ENCODE measurements around the gene GPM6B. TPM values are rescaled to one million over a fixed set of nuclear protein-coding genes. Genes with fewer than 3 reads are reported as not detected.

Gene GPM6B
- total and polyA plus RNA-seq, 5 donors from 2014 or later = 0.24 to 0.67 (median 0.34) TPM; not detected in 1

GRCh38 chrX:13794417-13794816, 22.5 kb downstream of the GPM6B start:
- H3K27me3 Mint-ChIP-seq = peaks cover 4% of the 10 kb centered on the region
- Histone ChIP-seq H3K27me3 (ENCODE audit: control insufficient read depth, insufficient read depth, low read length) (no peaks in the 10 kb centered on the region), H3K9me3 (ENCODE audit: control insufficient read depth in 2 of 2, low read length in 2 of 2) (no peaks in the 10 kb centered on the region), H3K4me3 (ENCODE audit: low read depth, low read length) (no peak overlapping the region), H3K36me3 (ENCODE audit: control insufficient read depth, insufficient read depth, low read length) (no peaks in the 10 kb centered on the region), H3K27ac (ENCODE audit: insufficient read depth, low read length, poor library complexity, severe bottlenecking) (no peak overlapping the region), H3K4me1 (ENCODE audit: control insufficient read depth, insufficient read depth, low read length, poor library complexity, severe bottlenecking) (no peaks in the 10 kb centered on the region)
- no peaks in the 10 kb centered on the region for H3K36me3 Mint-ChIP-seq
- H3K9me3 Mint-ChIP-seq = peaks cover 0 to 4% (median 0%) of the 10 kb centered on the region in 7 donors
- H3K27ac Mint-ChIP-seq = no peak overlapping the region
- H3K4me3 Mint-ChIP-seq = no peak overlapping the region
- H3K4me1 Mint-ChIP-seq = no peaks in the 10 kb centered on the region
- ATAC-seq (ENCODE audit: low read depth in 2 of 2) (no peak), DNase-seq (no peak)

- no peak overlapping the region for H3K27ac ChIP-seq (ENCODE audit: insufficient read depth, low read length, poor library complexity, severe bottlenecking)
- Mint-ChIP-seq H3K9me3 (peaks cover 0 to 4% (median 0%) of the 10 kb centered on the region in 7 donors), H3K4me3 (no peak overlapping the region), H3K27ac (no peak overlapping the region), H3K27me3 (peaks cover 4% of the 10 kb centered on the region), H3K4me1 (no peaks in the 10 kb centered on the region), H3K36me3 (no peaks in the 10 kb centered on the region)
- ATAC-seq (ENCODE audit: low read depth in 2 of 2) (no peak), DNase-seq (no peak)
- no peaks in the 10 kb centered on the region for H3K4me1 ChIP-seq (ENCODE audit: control insufficient read depth, insufficient read depth, low read length, poor library complexity, severe bottlenecking)
- H3K27me3 ChIP-seq (ENCODE audit: control insufficient read depth, insufficient read depth, low read length) = no peaks in the 10 kb centered on the region
- H3K9me3 ChIP-seq (ENCODE audit: control insufficient read depth in 2 of 2, low read length in 2 of 2) = no peaks in the 10 kb centered on the region
- H3K4me3 ChIP-seq (ENCODE audit: low read depth, low read length) = no peak overlapping the region
- H3K36me3 ChIP-seq (ENCODE audit: control insufficient read depth, insufficient read depth, low read length) = no peaks in the 10 kb centered on the region
Observed at GRCh38 chrX:13793897-13794296, 23.0 kb downstream of the GPM6B start.

- peaks cover 4% of the 10 kb centered on the region for H3K27me3 Mint-ChIP-seq
- DNase-seq (no peak), ATAC-seq (ENCODE audit: low read depth in 2 of 2) (no peak)
- Histone ChIP-seq H3K36me3 (ENCODE audit: control insufficient read depth, insufficient read depth, low read length) (no peaks in the 10 kb centered on the region), H3K27me3 (ENCODE audit: control insufficient read depth, insufficient read depth, low read length) (no peaks in the 10 kb centered on the region), H3K4me3 (ENCODE audit: low read depth, low read length) (no peak overlapping the region), H3K27ac (ENCODE audit: insufficient read depth, low read length, poor library complexity, severe bottlenecking) (no peak overlapping the region), H3K4me1 (ENCODE audit: control insufficient read depth, insufficient read depth, low read length, poor library complexity, severe bottlenecking) (no peaks in the 10 kb centered on the region), H3K9me3 (ENCODE audit: control insufficient read depth in 2 of 2, low read length in 2 of 2) (no peaks in the 10 kb centered on the region)
- no peaks in the 10 kb centered on the region for H3K36me3 Mint-ChIP-seq
- H3K27ac Mint-ChIP-seq = no peak overlapping the region
- H3K4me3 Mint-ChIP-seq = no peak overlapping the region
- no peaks in the 10 kb centered on the region for H3K9me3 Mint-ChIP-seq
- H3K4me1 Mint-ChIP-seq = no peaks in the 10 kb centered on the region
Observed at GRCh38 chrX:13791559-13791958, 25.3 kb downstream of the GPM6B start.

GRCh38 chrX:13791145-13791544, 25.7 kb downstream of the GPM6B start:
- no peak for ATAC-seq (ENCODE audit: low read depth in 2 of 2)
- Histone ChIP-seq H3K9me3 (ENCODE audit: control insufficient read depth in 2 of 2, low read length in 2 of 2) (no peaks in the 10 kb centered on the region), H3K36me3 (ENCODE audit: control insufficient read depth, insufficient read depth, low read length) (no peaks in the 10 kb centered on the region), H3K27me3 (ENCODE audit: control insufficient read depth, insufficient read depth, low read length) (no peaks in the 10 kb centered on the region), H3K4me1 (ENCODE audit: control insufficient read depth, insufficient read depth, low read length, poor library complexity, severe bottlenecking) (no peaks in the 10 kb centered on the region), H3K27ac (ENCODE audit: insufficient read depth, low read length, poor library complexity, severe bottlenecking) (no peak overlapping the region), H3K4me3 (ENCODE audit: low read depth, low read length) (no peak overlapping the region)
- DNase-seq = no peak
- peaks cover 4% of the 10 kb centered on the region for H3K27me3 Mint-ChIP-seq
- H3K9me3 Mint-ChIP-seq = no peaks in the 10 kb centered on the region
- no peak overlapping the region for H3K4me3 Mint-ChIP-seq
- H3K27ac Mint-ChIP-seq = no peak overlapping the region
- H3K4me1 Mint-ChIP-seq = no peaks in the 10 kb centered on the region
- no peaks in the 10 kb centered on the region for H3K36me3 Mint-ChIP-seq

GRCh38 chrX:13790206-13791131, 26.4 kb downstream of the GPM6B start:
- Mint-ChIP-seq H3K4me3 (no peak overlapping the region), H3K36me3 (no peaks in the 10 kb centered on the region), H3K9me3 (no peaks in the 10 kb centered on the region), H3K27me3 (peaks cover 4% of the 10 kb centered on the region), H3K27ac (no peak overlapping the region), H3K4me1 (no peaks in the 10 kb centered on the region)
- Histone ChIP-seq H3K4me3 (ENCODE audit: low read depth, low read length) (no peak overlapping the region), H3K27me3 (ENCODE audit: control insufficient read depth, insufficient read depth, low read length) (no peaks in the 10 kb centered on the region), H3K9me3 (ENCODE audit: control insufficient read depth in 2 of 2, low read length in 2 of 2) (no peaks in the 10 kb centered on the region), H3K27ac (ENCODE audit: insufficient read depth, low read length, poor library complexity, severe bottlenecking) (no peak overlapping the region), H3K4me1 (ENCODE audit: control insufficient read depth, insufficient read depth, low read length, poor library complexity, severe bottlenecking) (no peaks in the 10 kb centered on the region), H3K36me3 (ENCODE audit: control insufficient read depth, insufficient read depth, low read length) (no peaks in the 10 kb centered on the region)
- ATAC-seq (ENCODE audit: low read depth in 2 of 2) = no peak
- DNase-seq = no peak

- Mint-ChIP-seq H3K9me3 (no peaks in the 10 kb centered on the region), H3K27me3 (peaks cover 4% of the 10 kb centered on the region), H3K4me1 (no peaks in the 10 kb centered on the region), H3K36me3 (no peaks in the 10 kb centered on the region), H3K27ac (peak overlapping the region in 1 of 3 donors; percentile 36), H3K4me3 (no peak overlapping the region)
- Histone ChIP-seq H3K9me3 (ENCODE audit: control insufficient read depth in 2 of 2, low read length in 2 of 2) (no peaks in the 10 kb centered on the region), H3K36me3 (ENCODE audit: control insufficient read depth, insufficient read depth, low read length) (no peaks in the 10 kb centered on the region), H3K4me1 (ENCODE audit: control insufficient read depth, insufficient read depth, low read length, poor library complexity, severe bottlenecking) (no peaks in the 10 kb centered on the region), H3K27me3 (ENCODE audit: control insufficient read depth, insufficient read depth, low read length) (no peaks in the 10 kb centered on the region), H3K27ac (ENCODE audit: insufficient read depth, low read length, poor library complexity, severe bottlenecking) (no peak overlapping the region), H3K4me3 (ENCODE audit: low read depth, low read length) (no peak overlapping the region)
- ATAC-seq (ENCODE audit: low read depth in 2 of 2) (no peak), DNase-seq (no peak)
Observed at GRCh38 chrX:13786048-13786447, 30.8 kb downstream of the GPM6B start.

GRCh38 chrX:13780868-13781427, 35.9 kb downstream of the GPM6B start:
- no peaks in the 10 kb centered on the region for H3K27me3 ChIP-seq (ENCODE audit: control insufficient read depth, insufficient read depth, low read length)
- no peaks in the 10 kb centered on the region for H3K9me3 ChIP-seq (ENCODE audit: control insufficient read depth in 2 of 2, low read length in 2 of 2)
- DNase-seq (no peak), ATAC-seq (ENCODE audit: low read depth in 2 of 2) (no peak)
- Mint-ChIP-seq H3K36me3 (no peaks in the 10 kb centered on the region), H3K4me3 (no peak overlapping the region), H3K4me1 (no peaks in the 10 kb centered on the region), H3K9me3 (no peaks in the 10 kb centered on the region), H3K27me3 (no peaks in the 10 kb centered on the region), H3K27ac (no peak overlapping the region)
- no peak overlapping the region for H3K4me3 ChIP-seq (ENCODE audit: low read depth, low read length)
- no peaks in the 10 kb centered on the region for H3K4me1 ChIP-seq (ENCODE audit: control insufficient read depth, insufficient read depth, low read length, poor library complexity, severe bottlenecking)
- peaks cover under 1% of the 10 kb centered on the region for H3K36me3 ChIP-seq (ENCODE audit: control insufficient read depth, insufficient read depth, low read length)
- no peak overlapping the region for H3K27ac ChIP-seq (ENCODE audit: insufficient read depth, low read length, poor library complexity, severe bottlenecking)

GRCh38 chrX:13778916-13779315, 38.0 kb downstream of the GPM6B start:
- ATAC-seq (ENCODE audit: low read depth in 2 of 2) (no peak), DNase-seq (no peak)
- peak overlapping the region in 2 of 3 donors; percentile 13 to 82 for H3K27ac Mint-ChIP-seq
- Histone ChIP-seq H3K27me3 (ENCODE audit: control insufficient read depth, insufficient read depth, low read length) (no peaks in the 10 kb centered on the region), H3K4me3 (ENCODE audit: low read depth, low read length) (no peak overlapping the region), H3K4me1 (ENCODE audit: control insufficient read depth, insufficient read depth, low read length, poor library complexity, severe bottlenecking) (no peaks in the 10 kb centered on the region), H3K9me3 (ENCODE audit: control insufficient read depth in 2 of 2, low read length in 2 of 2) (no peaks in the 10 kb centered on the region), H3K36me3 (ENCODE audit: control insufficient read depth, insufficient read depth, low read length) (peaks cover 16% of the 10 kb centered on the region), H3K27ac (ENCODE audit: insufficient read depth, low read length, poor library complexity, severe bottlenecking) (no peak overlapping the region)
- no peaks in the 10 kb centered on the region for H3K4me1 Mint-ChIP-seq
- peaks cover 8% of the 10 kb centered on the region for H3K36me3 Mint-ChIP-seq
- no peaks in the 10 kb centered on the region for H3K9me3 Mint-ChIP-seq
- no peaks in the 10 kb centered on the region for H3K27me3 Mint-ChIP-seq
- H3K4me3 Mint-ChIP-seq = no peak overlapping the region
